ENCODE measurements around the gene WFDC12.

The WFDC12 gene

DNA sequence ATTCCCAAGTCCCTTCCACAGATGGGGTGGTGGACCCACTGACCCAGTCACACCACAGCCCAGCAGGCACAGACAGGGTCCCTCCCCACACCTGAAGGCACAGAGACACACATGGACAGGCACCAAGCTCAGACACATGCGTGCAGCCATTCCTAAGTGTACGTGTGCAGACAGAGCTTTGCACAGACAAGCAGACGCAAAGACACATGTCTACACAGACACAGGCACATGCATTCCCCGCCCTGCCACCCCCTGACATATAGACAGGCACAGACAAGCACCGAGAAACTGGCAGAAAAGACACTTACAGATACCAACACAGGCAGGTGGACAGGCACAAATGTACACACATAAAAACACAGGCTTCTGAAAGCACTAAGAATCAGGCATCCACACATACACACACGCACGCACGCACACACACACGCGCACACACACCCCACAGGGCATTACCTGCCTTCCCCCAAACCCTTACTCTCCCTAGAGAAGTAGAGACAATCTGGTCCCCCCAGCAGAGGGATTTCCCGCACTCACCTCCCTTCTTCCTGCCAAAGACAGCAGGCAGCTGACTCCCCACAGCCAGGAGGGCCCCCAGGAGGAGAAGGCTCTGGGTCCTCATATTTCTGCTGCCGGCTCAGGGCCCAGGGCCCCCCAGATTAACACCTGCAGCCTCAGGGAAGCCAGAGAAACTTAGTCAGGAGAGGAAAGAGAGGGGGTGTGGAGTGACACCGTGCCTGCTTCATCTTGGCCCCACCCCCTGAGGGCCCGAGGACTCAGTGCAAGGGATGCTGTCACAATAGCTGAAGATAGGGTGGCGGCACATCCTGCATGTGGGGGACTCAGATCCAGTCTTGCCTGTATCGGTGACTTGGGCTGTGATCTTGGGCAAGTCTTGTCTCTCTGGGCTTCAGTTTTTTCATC is 9.5 kb downstream of the WFDC12 start, which contains the start of gene WFDC5:
Gene WFDC5 (minus strand): TSS at position 710 of the 921 bp plus-strand sequence. CDS start 91 bp downstream, at position 619.
- DNase-seq = no peak

DNA sequence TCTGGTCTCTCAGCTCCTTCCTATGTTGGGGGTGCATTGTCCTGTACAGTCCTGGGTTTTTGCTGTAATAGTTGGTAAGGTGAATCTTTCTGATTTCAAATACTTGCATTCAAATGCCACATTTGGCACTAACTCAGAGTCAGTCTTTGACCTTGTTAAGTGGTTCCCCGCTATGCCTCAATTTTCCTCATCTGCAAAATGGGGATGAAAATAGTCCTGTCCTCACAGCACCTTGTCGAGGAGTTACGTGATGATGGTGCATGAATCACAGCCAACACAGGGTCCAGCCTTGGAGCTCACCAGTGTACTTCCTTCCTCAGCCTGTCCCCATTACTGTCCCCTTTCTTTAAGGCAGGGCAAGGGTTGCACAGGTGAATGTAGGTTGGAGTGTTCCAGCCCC is 10.4 kb downstream of the WFDC12 start:
- DNase-seq = no peak

DNA sequence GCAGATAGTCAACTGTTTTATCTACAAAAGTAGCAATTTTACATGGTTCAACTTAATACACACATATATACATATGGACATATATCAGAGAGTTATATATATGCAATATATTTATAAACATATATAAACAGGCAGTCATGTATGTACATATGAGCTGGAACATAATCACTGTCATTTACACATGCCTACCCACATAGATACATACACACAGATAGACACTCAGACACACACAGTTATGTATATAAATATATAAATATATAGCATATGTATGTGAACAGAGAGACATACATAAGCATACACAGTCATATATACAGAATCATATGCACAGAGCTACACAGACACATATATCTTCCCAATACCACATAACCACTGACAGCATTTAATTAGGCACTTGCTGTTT is 11.5 kb downstream of the WFDC12 start:
- no peak for DNase-seq

DNA sequence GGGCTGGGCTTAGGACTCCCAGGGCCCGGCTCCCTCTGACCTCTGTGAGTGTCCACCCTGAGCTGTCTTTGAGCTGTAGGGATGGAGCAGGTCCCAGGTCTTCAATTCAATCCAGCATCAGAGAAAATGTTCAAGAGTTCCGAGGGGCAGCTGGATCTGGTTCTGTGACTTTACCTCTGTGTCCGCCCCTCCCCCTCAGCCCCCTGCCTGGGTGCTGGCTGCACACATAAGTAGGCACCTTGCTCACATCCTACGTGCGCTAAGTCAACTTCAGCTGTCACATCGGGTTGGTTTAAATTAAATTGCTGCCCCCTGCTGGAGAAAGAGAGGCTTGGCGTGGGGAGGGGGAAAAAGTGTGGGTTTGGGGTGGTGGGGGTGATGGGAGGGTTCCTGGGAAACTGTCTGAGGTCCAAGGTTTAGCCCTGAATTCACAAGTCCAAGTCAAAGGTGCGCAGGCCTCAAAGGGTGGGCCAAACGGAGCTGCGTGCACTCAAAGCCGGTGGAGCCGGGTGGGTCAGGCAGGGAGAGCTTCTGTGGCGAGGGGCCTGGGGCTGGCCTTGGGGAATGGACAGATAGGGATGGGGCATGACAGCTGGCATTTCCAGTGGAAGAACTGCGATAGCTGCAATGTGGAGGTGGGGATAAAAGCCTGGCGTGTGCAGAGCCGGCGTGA is 12.3 kb downstream of the WFDC12 start:
- peak in 1 of 3 experiments; percentile 25 for DNase-seq

DNA sequence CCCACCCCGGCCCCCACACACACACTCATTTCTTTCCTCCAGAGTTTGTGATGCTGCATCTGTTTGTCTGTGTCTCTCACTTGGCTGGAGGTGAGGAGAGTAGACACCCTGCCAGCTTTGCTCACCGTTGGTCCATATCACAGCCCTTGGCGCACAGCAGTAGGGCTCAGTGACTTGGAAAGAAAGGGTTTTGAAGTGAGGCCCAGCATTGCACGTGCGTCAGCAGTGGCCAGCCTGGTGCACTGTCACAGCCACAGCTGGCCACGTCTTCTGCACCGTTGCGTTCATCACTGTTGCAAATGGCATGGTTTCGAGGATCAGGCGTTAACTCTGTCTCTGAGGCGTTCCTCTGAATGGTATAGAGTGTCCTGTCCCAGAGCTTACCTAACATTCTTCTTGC is 13.0 kb downstream of the WFDC12 start:
- DNase-seq = no peak

GRCh38 chr20:45110301-45110700 is 14.0 kb downstream of the WFDC12 start:
- DNase-seq = no peak

GRCh38 chr20:45109634-45110033 is 14.6 kb downstream of the WFDC12 start:
- DNase-seq = no peak

- DNase-seq = no peak
These were observed 18.9 kb downstream of the WFDC12 start for GRCh38 chr20:45105317-45105716.

DNA sequence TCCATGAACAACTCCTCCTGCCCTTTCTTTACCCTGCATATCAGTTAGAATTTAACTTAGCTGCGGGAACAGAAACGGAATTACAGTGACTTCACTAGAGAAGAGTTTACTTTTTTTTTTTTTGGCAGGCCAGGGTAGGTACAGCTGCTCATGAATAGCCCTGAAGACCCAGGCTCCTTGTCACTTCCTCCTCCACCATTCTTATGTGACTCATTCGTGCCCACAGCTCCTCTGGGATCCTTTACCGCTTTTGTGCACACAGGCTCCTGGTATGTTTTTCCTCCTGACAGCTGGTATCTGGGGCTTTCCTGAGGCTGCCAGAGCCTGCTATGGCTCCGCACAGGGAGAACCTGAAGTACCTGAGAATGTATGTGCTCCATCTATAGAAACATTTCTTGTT is 19.5 kb downstream of the WFDC12 start:
- no peak for DNase-seq

GRCh38 chr20:45103072-45103471 is 21.2 kb downstream of the WFDC12 start:
- no peak for DNase-seq

GRCh38 chr20:45101333-45101850 is 22.9 kb downstream of the WFDC12 start:
- no peak for DNase-seq

DNA sequence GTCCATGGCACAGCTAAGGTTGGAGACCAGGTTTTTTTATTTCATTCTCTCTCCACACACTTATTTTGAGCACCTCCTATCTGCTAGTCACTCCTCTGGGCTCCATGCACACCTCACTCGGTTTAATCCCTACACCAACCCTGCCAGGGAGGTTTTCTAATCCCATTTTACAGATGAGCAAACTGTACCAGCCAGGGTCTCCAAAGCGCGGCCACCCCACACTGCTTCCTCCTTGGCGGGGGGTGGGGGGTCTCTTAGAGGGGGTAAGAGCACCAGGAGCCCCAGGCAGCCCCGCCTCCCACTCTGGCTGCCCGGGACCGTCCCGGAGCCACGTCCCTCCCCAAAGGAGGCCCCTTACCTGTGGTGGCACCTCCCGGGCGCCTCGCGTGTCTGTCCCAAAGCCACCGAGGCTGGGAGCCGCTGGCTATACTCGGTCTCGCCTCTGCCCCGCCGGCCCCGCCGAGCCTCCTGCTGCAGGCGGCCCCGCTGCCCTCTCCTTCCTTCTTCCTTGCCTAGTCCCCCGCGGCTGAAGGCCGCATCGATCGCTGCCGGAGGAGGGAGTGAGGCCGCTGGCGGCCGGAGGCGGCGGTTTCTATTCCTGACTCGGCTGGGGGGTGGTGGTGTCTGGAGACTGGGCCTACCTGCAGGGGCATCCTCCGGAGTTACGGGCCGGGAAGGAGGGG is 23.6 kb downstream of the WFDC12 start, which contains the start of gene KCNS1:
Gene KCNS1 (minus strand): TSS at position 565 of the 683 bp plus-strand sequence. CDS start 1,891 bp downstream, outside the sequence.
- DNase-seq = no peak

GRCh38 chr20:45098103-45098773 is 26.0 kb downstream of the WFDC12 start:
- DNase-seq = no peak

- DNase-seq = no peak
These were observed 26.7 kb downstream of the WFDC12 start for GRCh38 chr20:45097485-45098102.

- DNase-seq = no peak
These were observed 27.5 kb downstream of the WFDC12 start for GRCh38 chr20:45096781-45097180.

GRCh38 chr20:45095805-45096238 is 28.4 kb downstream of the WFDC12 start:
- peak; percentile 23 to 58 (median 37) for DNase-seq

GRCh38 chr20:45094864-45095574 is 29.2 kb downstream of the WFDC12 start:
- no peak for DNase-seq

GRCh38 chr20:45094201-45094600 is 30.1 kb downstream of the WFDC12 start:
- DNase-seq = no peak

GRCh38 chr20:45092898-45093297 is 31.4 kb downstream of the WFDC12 start:
- no peak for DNase-seq

- DNase-seq = no peak
These were observed 32.9 kb downstream of the WFDC12 start for GRCh38 chr20:45091366-45091765.

DNA sequence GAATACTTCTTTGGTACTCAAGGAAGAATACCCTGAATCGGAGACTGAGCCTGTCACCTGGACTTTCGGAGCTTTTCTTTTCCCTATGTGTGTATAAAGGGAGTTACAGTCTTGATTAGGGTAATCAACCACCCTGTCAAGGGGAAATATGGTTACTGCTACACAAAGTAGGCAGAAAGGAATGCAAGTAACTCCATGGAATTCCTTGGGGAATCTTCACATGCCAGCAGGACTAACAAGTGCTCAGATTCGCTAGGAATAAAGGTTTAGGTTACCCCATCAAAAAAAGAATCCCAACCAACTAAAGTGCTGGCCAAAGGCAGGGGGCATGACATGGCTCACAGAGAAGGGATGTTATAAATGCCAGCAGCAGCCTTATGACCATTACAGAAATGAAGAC is 33.8 kb downstream of the WFDC12 start:
- DNase-seq = no peak

Measured in NCI-H1417 (cell line).